Caco-2 (cell line): ENCODE results near the gene HOATZ. TPM values are rescaled to one million over a fixed set of nuclear protein-coding genes. Genes with fewer than 3 reads are reported as not detected.

ENCODE experiments used
- BruUV-seq: library from RNA; stranded (reverse); fragments of 400-500 nt; replicated peaks from 2 replicates; lab custom pipeline; 2021; lab: Mats Ljungman, UMichigan
- CTCF ChIA-PET: fragments of 300-600 bp; sonication (Branson Sonifier 250); formaldehyde crosslinking; loops from one replicate; lab custom pipeline; 2022; ENCODE audit warnings: antibody characterized with exemption; lab: Charles Lee
- POLR2A ChIA-PET: fragments of 300-600 bp; sonication (Branson Sonifier 250); formaldehyde crosslinking; loops from one replicate; lab custom pipeline; 2022; ENCODE audit warnings: antibody characterized with exemption; lab: Charles Lee
- DNase-seq, 2 experiments: peaks; one replicate each; pipeline versions ENCODE4 v3.0.0 to v3.0.0-alpha.2; 2020 to 2022
- H3K27me3 ChIP-seq: replicated peaks from 2 replicates; pipeline ENCODE4 v1.6.0; 2011; ENCODE audit warnings: low read length; ENCODE audit not compliant: control insufficient read depth, insufficient read depth
- H3K36me3 ChIP-seq: 2 replicates; pipeline ENCODE4 v1.5.1; 2011; ENCODE audit warnings: low read length; ENCODE audit not compliant: control insufficient read depth, insufficient read depth
- H3K4me1 ChIP-seq: fragments of 250-450 bp; sonication (Bioruptor Pico); 2 replicates; pipeline ENCODE4 v1.5.1; 2020; ENCODE audit warnings: mild to moderate bottlenecking
- H3K4me3 ChIP-seq: 2 replicates; pipeline ENCODE4 v1.5.1; 2011; ENCODE audit warnings: low read depth, mild to moderate bottlenecking, control low read depth, low read length
- H3K9me3 ChIP-seq: fragments of 250-450 bp; sonication (Bioruptor Pico); 2 replicates; pipeline ENCODE4 v1.5.1; 2020; ENCODE audit warnings: mild to moderate bottlenecking, moderate library complexity
- H3K27ac Mint-ChIP-seq: one replicate; pipeline ENCODE4 v1.8.0; 2022; ENCODE audit warnings: mixed read lengths; ENCODE audit not compliant: unreplicated experiment
- H3K27me3 Mint-ChIP-seq: one replicate; pipeline ENCODE4 v1.8.0; 2022; ENCODE audit warnings: mixed read lengths; ENCODE audit not compliant: insufficient read depth, unreplicated experiment
- H3K36me3 Mint-ChIP-seq: one replicate; pipeline ENCODE4 v1.8.0; 2022; ENCODE audit warnings: mild to moderate bottlenecking, mixed read lengths; ENCODE audit not compliant: insufficient read depth, unreplicated experiment
- H3K4me1 Mint-ChIP-seq: one replicate; pipeline ENCODE4 v1.8.0; 2022; ENCODE audit warnings: low read depth, mixed read lengths; ENCODE audit not compliant: unreplicated experiment
- H3K4me3 Mint-ChIP-seq: one replicate; pipeline ENCODE4 v1.8.0; 2022; ENCODE audit warnings: mild to moderate bottlenecking, moderate library complexity, mixed read lengths; ENCODE audit not compliant: unreplicated experiment
- H3K9me3 Mint-ChIP-seq: one replicate; pipeline ENCODE4 v1.8.0; 2022; ENCODE audit warnings: mixed read lengths; ENCODE audit not compliant: unreplicated experiment
- intact Hi-C: fragments of 100-400 bp; cut with micrococcal nuclease; formaldehyde crosslinking; loops from one replicate; pipeline ENCODE4 v1.10.0; 2022; ENCODE audit not compliant: unreplicated experiment
- total RNA-seq: library from RNA; stranded (reverse); gene quantifications from 2 replicates; pipeline ENCODE4 v1.2.3, GENCODE V29; 2022
- TF ChIP-seq, protein P1 (sequence below), 2 experiments: fragments of 200-600 bp in 1 of 2; IDR thresholded peaks; 1 replicate in 1 of 2; 2 replicates in 1 of 2; pipeline versions ENCODE4 v1.5.1 to v1.8.0; 2011 to 2022; ENCODE audit warnings: antibody characterized with exemption in 1 of 2, control low read depth in 1 of 2, inconsistent platforms in 1 of 2, low read depth in 1 of 2, low read length in 1 of 2, mild to moderate bottlenecking in 1 of 2, moderate library complexity in 1 of 2; ENCODE audit not compliant: insufficient read depth in 1 of 2, severe bottlenecking in 1 of 2, unreplicated experiment in 1 of 2

HOATZ gene
- total RNA-seq, 1 experiment from 2014 or later: not detected

GRCh38 chr11:111570796-111571195, 56.2 kb downstream of the HOATZ start:
- no peak overlapping the region for H3K4me3 ChIP-seq
- Mint-ChIP-seq H3K9me3 (no peaks in the 10 kb centered on the region), H3K4me1 (peaks cover 24% of the 10 kb centered on the region), H3K4me3 (no peak overlapping the region), H3K36me3 (no peaks in the 10 kb centered on the region), H3K27ac (no peak overlapping the region), H3K27me3 (no peaks in the 10 kb centered on the region)
- H3K9me3 ChIP-seq: no peaks in the 10 kb centered on the region
- H3K4me1 ChIP-seq: peaks cover 17% of the 10 kb centered on the region
- CTCF ChIA-PET: no interaction called here
- BruUV-seq: no TSS peak
- no peaks in the 10 kb centered on the region for H3K27me3 ChIP-seq
- H3K36me3 ChIP-seq: no peaks in the 10 kb centered on the region
- intact Hi-C loops: no loop called here
- POLR2A ChIA-PET: no interaction called here
- TF ChIP-seq, protein P1, sequence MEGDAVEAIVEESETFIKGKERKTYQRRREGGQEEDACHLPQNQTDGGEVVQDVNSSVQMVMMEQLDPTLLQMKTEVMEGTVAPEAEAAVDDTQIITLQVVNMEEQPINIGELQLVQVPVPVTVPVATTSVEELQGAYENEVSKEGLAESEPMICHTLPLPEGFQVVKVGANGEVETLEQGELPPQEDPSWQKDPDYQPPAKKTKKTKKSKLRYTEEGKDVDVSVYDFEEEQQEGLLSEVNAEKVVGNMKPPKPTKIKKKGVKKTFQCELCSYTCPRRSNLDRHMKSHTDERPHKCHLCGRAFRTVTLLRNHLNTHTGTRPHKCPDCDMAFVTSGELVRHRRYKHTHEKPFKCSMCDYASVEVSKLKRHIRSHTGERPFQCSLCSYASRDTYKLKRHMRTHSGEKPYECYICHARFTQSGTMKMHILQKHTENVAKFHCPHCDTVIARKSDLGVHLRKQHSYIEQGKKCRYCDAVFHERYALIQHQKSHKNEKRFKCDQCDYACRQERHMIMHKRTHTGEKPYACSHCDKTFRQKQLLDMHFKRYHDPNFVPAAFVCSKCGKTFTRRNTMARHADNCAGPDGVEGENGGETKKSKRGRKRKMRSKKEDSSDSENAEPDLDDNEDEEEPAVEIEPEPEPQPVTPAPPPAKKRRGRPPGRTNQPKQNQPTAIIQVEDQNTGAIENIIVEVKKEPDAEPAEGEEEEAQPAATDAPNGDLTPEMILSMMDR (IDR thresholded peaks at IDR 0.05; ENCODE audit: insufficient read depth in 1 of 2, low read depth in 1 of 2, low read length in 1 of 2, severe bottlenecking in 1 of 2, unreplicated experiment in 1 of 2): no peak
- no peak for DNase-seq

DNA sequence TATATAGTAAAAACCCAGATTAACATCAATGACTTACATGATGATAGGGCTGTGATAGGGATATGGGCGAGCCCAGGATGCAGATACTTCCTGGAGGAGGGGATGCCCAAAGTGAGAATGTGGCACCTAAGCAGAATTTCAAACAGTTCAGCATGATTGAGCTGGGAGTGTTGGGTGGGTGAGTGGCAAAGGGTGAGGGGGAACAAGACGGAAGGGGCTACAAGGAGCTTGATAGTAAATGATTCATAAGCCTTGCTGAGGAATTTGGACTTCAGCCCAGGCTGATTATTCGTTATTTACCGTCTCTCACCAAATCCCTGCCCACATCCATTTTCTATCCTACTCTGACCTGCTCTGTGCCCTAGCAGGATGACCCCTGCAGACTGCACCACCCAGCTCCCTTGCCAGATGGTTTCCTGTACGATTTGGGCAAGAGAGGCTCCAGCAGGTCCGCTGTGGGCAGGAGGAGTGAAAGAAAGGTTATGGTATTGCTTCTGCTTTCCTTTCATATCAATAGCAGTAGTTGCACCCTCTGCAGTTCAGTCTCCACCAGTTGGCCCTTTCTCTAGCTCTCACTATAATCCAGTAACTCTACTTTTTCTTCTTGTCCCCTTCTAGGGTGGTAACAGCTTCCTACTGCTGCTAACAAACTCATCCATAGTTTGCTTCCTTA, 57.4 kb downstream of the HOATZ start:
- Histone ChIP-seq H3K36me3 (no peaks in the 10 kb centered on the region), H3K9me3 (no peaks in the 10 kb centered on the region), H3K27me3 (no peaks in the 10 kb centered on the region), H3K4me3 (no peak overlapping the region), H3K4me1 (peaks cover 17% of the 10 kb centered on the region)
- no TSS peak for BruUV-seq
- intact Hi-C loops: no loop called here
- TF ChIP-seq, protein P1 (IDR thresholded peaks at IDR 0.05; ENCODE audit: insufficient read depth in 1 of 2, low read depth in 1 of 2, low read length in 1 of 2, severe bottlenecking in 1 of 2, unreplicated experiment in 1 of 2): no peak
- Mint-ChIP-seq H3K27ac (peak overlapping the region; percentile 60), H3K36me3 (no peaks in the 10 kb centered on the region), H3K4me3 (no peak overlapping the region), H3K9me3 (no peaks in the 10 kb centered on the region), H3K4me1 (peaks cover 24% of the 10 kb centered on the region), H3K27me3 (no peaks in the 10 kb centered on the region)
- POLR2A ChIA-PET: no interaction called here
- CTCF ChIA-PET: no interaction called here
- DNase-seq: peak in 1 of 2 experiments; percentile 46

DNA sequence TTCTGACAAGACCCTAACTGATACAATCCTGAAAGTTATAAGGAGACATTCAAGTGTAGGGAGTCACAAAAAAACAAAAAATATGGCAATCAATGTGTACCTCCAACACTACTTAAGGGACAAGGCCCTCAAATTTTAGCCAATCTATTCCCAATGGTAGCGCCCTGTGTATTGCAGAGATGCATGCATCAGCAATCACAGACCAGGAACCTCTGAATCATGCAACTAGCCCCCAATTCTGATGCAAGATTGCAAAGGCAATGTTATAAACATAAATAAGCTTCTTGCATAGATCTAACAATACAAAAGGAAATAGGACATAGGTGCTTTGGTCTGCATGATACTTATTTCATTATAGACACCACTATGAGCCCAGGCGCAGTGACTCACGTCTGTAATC, 58.0 kb downstream of the HOATZ start:
- H3K4me3 Mint-ChIP-seq: no peak overlapping the region
- intact Hi-C loops: no loop called here
- no peaks in the 10 kb centered on the region for H3K36me3 Mint-ChIP-seq
- BruUV-seq: no TSS peak
- H3K9me3 ChIP-seq: no peaks in the 10 kb centered on the region
- H3K36me3 ChIP-seq: no peaks in the 10 kb centered on the region
- no peak for DNase-seq
- H3K4me3 ChIP-seq: no peak overlapping the region
- H3K27me3 ChIP-seq: no peaks in the 10 kb centered on the region
- peaks cover 17% of the 10 kb centered on the region for H3K4me1 ChIP-seq
- H3K9me3 Mint-ChIP-seq: no peaks in the 10 kb centered on the region
- H3K27ac Mint-ChIP-seq: peak overlapping the region; percentile 60
- TF ChIP-seq, protein P1 (IDR thresholded peaks at IDR 0.05; ENCODE audit: insufficient read depth in 1 of 2, low read depth in 1 of 2, low read length in 1 of 2, severe bottlenecking in 1 of 2, unreplicated experiment in 1 of 2): no peak
- H3K4me1 Mint-ChIP-seq: peaks cover 24% of the 10 kb centered on the region
- no peaks in the 10 kb centered on the region for H3K27me3 Mint-ChIP-seq
- ChIA-PET CTCF (no interaction called here), POLR2A (interaction anchor here (0.7 kb wide), 1 partner anchor 193 kb away, joined by 3 read pairs; no protein-coding TSS in a partner anchor)
